Nephron progenitor cell (in vitro differentiated cells): ENCODE results near the gene CD2BP2.
A peak's percentile ranks its signal among the peaks of the same experiment; 100 is the strongest.

Experiments
- DNase-seq: peaks from one replicate; pipeline ENCODE4 v3.0.0; 2021
- H3K27ac Mint-ChIP-seq: 2 replicates; pipeline ENCODE4 v1.8.0; 2021; ENCODE audit warnings: mild to moderate bottlenecking, moderate library complexity, mixed read lengths
- H3K27me3 Mint-ChIP-seq: 2 replicates; pipeline ENCODE4 v1.8.0; 2021; ENCODE audit warnings: mild to moderate bottlenecking, low read depth, mixed read lengths; ENCODE audit not compliant: poor library complexity
- H3K36me3 Mint-ChIP-seq: 2 replicates; pipeline ENCODE4 v1.8.0; 2021; ENCODE audit warnings: low read depth, mixed read lengths
- H3K4me1 Mint-ChIP-seq: 2 replicates; pipeline ENCODE4 v1.8.0; 2021; ENCODE audit warnings: mixed read lengths
- H3K4me3 Mint-ChIP-seq: 2 replicates; pipeline ENCODE4 v1.8.0; 2021; ENCODE audit warnings: mild to moderate bottlenecking, moderate library complexity, mixed read lengths
- H3K9me3 Mint-ChIP-seq: 2 replicates; pipeline ENCODE4 v1.8.0; 2021; ENCODE audit warnings: mild to moderate bottlenecking, moderate library complexity, mixed read lengths
- TF ChIP-seq, protein P1 (sequence below): fragments of 200-600 bp; sonication (generic); IDR thresholded peaks from 2 replicates; pipeline ENCODE4 v1.5.0; 2021; ENCODE audit warnings: antibody characterized with exemption

Gene CD2BP2

DNA sequence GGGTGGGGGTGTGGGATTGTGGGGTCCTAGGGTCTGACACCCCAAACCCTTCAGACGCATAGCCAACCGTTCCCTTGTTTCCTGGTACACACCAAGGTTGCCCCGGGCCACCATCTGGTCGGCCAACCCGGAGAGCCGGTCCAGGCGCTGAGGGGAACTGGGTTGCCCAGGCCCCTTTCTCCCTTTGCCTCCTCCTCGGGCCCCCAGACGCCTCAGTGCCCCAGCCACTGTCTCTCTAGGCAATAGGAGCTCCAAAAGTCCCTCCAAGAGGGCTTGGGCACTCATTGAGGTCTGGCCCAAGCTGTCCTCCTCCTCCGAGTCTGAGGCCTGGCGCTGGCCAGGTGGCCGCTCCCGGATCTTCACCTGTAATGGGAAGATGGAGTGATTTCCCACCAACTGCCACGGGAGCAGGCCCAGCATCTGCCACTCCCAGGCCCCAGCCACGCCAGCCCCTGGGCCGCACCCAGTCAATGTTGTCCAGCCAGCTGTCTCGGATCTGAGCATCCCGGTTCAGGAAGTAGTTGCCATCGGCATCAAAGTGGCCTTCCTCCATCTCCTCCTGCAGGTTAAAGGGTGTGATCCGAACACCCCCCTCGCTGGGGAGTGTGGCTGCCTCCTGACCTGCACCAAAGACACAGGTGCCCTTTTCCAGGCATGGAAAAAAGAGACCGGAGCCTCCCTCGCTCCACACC lies 1.5 kb downstream of the CD2BP2 start:
- TF ChIP-seq, protein P1, sequence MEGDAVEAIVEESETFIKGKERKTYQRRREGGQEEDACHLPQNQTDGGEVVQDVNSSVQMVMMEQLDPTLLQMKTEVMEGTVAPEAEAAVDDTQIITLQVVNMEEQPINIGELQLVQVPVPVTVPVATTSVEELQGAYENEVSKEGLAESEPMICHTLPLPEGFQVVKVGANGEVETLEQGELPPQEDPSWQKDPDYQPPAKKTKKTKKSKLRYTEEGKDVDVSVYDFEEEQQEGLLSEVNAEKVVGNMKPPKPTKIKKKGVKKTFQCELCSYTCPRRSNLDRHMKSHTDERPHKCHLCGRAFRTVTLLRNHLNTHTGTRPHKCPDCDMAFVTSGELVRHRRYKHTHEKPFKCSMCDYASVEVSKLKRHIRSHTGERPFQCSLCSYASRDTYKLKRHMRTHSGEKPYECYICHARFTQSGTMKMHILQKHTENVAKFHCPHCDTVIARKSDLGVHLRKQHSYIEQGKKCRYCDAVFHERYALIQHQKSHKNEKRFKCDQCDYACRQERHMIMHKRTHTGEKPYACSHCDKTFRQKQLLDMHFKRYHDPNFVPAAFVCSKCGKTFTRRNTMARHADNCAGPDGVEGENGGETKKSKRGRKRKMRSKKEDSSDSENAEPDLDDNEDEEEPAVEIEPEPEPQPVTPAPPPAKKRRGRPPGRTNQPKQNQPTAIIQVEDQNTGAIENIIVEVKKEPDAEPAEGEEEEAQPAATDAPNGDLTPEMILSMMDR, result no peak
- Mint-ChIP-seq H3K4me3 (peak overlapping the region; percentile 97), H3K27me3 (peaks cover 6% of the 10 kb centered on the region), H3K9me3 (no peaks in the 10 kb centered on the region), H3K36me3 (peaks cover 58% of the 10 kb centered on the region), H3K27ac (no peak overlapping the region), H3K4me1 (peaks cover 54% of the 10 kb centered on the region)
- no peak for DNase-seq

DNA sequence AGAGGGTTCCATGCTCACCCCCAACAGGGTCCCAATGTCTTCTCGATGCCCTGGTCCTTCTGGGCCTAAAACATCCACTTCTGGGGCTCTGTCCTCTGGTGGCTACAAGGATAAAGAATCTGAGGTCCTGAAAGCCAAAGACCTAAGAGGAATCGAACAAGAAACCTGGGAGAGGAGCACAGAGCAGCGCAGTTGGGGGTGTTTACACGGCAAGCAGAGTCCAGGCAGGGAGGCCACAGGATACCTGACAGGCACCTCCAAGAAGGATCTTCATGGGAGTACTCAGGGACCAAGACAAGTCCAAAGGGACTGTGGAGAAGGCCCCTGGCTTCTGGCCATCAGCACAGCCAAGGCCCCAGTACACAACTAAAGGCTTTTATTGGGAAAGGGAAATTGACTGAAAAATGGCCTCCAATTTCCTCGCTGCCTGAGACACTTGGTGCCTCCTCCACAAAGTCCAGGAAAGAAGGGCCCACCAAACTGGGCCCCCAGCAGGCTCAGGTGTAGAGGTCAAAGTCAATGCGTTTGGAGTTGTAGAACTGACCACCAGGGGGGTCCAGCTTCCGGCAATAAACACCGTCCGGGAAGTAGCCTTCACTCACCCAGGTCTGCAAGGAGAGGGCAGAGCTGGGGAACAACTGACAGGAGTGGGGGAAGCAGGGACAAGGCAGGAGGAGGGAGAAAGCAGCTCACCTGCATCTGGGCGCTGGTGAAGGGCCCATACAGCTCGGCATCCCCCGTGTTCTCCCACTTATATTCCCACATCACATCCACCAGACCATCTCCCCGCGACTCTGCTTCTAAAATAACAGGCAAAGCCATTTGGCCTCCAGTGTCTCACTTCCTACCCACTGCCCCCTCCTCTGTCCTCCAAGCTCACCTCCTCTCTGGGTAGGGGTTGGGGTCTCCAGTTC lies 2.4 kb downstream of the CD2BP2 start:
- Mint-ChIP-seq H3K36me3 (peaks cover 58% of the 10 kb centered on the region), H3K4me3 (peak overlapping the region; percentile 64), H3K4me1 (peaks cover 49% of the 10 kb centered on the region), H3K27ac (peak overlapping the region; percentile 69), H3K9me3 (no peaks in the 10 kb centered on the region), H3K27me3 (peaks cover 6% of the 10 kb centered on the region)
- DNase-seq, result no peak
- TF ChIP-seq, protein P1, result peak; percentile 24

DNA sequence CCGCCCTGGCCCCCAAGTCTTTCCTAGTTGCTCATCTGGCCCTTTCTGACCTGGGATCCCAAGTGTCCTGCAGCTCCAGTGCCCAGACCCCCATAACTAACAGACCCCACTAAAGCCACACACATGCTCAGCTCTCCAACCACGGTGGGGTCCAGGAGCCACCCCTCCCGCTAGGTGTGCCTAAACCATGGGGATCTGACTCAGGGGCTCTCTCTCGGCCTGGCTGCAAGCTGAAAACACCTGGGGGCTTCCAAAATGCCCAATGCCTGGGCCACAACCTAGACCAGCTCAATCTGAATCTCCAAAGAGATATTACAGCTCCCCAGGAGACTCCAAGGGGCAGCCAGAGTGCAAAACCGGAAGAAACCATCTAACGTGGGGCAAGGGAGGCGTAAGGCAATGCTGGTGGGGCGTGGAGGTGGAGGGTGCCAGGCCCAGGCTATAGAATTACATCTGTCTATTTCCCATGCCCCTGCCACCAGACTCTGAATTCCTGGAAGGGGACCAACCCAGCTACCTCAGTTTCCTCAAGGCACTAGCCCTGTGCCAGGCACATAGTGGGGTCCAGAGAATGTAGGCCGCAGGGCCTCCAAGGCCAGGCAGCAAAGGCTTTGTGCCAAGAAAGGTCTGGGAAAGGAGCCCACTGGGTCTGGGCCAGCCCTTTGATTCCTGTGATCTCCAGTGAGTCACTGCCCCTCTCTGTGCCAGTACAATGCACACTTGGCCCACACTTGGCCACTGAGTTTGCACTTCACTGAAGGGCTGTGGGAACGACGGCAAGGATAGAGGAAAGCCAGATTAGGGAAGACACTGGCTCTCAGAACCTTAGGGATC lies 3.3 kb downstream of the CD2BP2 start:
- Mint-ChIP-seq H3K4me3 (peak overlapping the region; percentile 49), H3K9me3 (no peaks in the 10 kb centered on the region), H3K27ac (no peak overlapping the region)

DNA sequence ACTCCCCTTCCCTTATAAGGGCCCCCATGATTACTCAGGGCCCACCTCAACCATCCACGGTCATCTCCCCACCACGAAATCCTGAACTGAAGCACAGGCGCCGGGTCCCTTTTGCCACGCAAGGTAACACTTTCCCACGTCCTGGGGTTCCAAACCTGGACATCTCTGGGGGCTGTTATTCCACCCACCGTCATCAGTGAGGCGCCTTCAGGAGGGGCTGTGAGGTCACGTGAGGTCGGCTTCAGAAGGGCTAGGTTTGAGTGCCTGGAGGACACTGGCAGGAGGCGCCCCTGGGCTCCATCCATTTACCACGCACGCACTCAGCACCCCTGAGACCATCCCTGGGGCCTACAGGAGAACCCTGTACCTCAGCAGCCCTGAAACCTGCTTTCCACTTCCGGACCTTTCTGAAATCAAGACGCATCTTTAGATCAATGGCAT lies 4.1 kb downstream of the CD2BP2 start:
- H3K9me3 Mint-ChIP-seq, result no peaks in the 10 kb centered on the region
- TF ChIP-seq, protein P1, result no peak
- no peak for DNase-seq
- no peak overlapping the region for H3K4me3 Mint-ChIP-seq
- H3K27ac Mint-ChIP-seq, result peak overlapping the region; percentile 66
- H3K27me3 Mint-ChIP-seq, result peaks cover 6% of the 10 kb centered on the region
- peaks cover 34% of the 10 kb centered on the region for H3K4me1 Mint-ChIP-seq
- peaks cover 50% of the 10 kb centered on the region for H3K36me3 Mint-ChIP-seq

More for the DNA sequence above, 3.3 kb downstream of the CD2BP2 start:
- Mint-ChIP-seq H3K36me3 (peaks cover 51% of the 10 kb centered on the region), H3K4me1 (peaks cover 42% of the 10 kb centered on the region), H3K27me3 (peaks cover 6% of the 10 kb centered on the region)
- TF ChIP-seq, protein P1, result no peak
- DNase-seq, result no peak

DNA sequence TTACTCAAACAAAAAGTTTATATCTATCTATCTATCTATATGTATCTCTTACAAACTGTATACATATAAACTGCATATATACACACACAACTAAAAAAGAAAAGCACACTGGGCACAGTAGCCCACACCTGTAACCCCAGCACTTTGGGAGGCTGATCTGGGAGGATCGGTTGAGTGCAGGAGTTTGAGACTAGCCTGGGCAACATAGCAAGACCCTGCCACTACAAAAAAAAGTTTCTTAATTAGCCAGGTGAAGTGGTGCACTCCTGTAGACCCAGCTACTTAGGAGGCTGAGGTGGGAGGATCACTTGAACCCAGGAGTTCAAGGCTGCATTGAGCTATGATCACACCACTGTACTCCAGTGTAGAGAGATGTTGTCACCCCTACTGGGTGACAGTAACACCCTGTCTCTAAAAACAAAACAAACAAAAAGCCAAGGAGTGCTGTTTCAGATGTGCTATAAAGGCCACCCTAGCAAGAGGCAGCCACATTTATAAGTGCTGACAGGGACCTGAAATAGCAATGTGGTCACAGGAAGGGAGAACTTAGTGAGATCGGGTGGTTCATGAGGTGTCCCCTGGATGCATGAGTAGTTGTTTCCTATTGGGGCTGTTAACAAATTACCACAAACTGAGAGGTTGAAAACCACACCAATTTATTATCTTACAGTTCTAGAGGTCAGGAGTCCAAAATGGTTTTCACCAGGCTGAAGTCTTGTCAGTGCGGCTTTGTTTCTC lies 4.8 kb downstream of the CD2BP2 start:
- H3K27ac Mint-ChIP-seq, result peak overlapping the region; percentile 84
- H3K9me3 Mint-ChIP-seq, result no peaks in the 10 kb centered on the region
- TF ChIP-seq, protein P1, result no peak
- no peak for DNase-seq
- peaks cover 50% of the 10 kb centered on the region for H3K36me3 Mint-ChIP-seq
- H3K27me3 Mint-ChIP-seq, result peaks cover 6% of the 10 kb centered on the region
- peaks cover 27% of the 10 kb centered on the region for H3K4me1 Mint-ChIP-seq
- H3K4me3 Mint-ChIP-seq, result no peak overlapping the region
